Stimulated activated CD4-positive, alpha-beta T cell treated with anti-CD3 and anti-CD28 coated beads, Interleukin-12 subunit alpha, Interleukin-12 subunit beta, amount 100 ng/mL, for 24 hours (primary cell): ENCODE results near the gene TSHZ2.
A peak's percentile ranks its signal among the peaks of the same experiment; 100 is the strongest.

Experiments used
- DNase-seq, 2 experiments: peaks; one replicate each; pipeline ENCODE4 v3.0.0-alpha.2; 2020; ENCODE audit warnings: low read depth in 2 of 2

TSHZ2 gene

GRCh38 chr20:52972190-52972937 is at the start of gene TSHZ2:
Gene TSHZ2, plus strand, starts transcription at chr20:52972358. Its CDS starts 936 bp downstream, at chr20:52973294.
- peak in 1 of 2 experiments; percentile 45 for DNase-seq

GRCh38 chr20:52922436-52922835 is 49.7 kb upstream of the TSHZ2 start:
- DNase-seq: no peak

GRCh38 chr20:52923123-52923937 is 48.8 kb upstream of the TSHZ2 start:
- no peak for DNase-seq

GRCh38 chr20:52924411-52925271 is 47.5 kb upstream of the TSHZ2 start:
- DNase-seq: no peak

GRCh38 chr20:52926505-52926904 is 45.7 kb upstream of the TSHZ2 start:
- DNase-seq: no peak

- no peak for DNase-seq
Observed at GRCh38 chr20:52933867-52934266, 38.3 kb upstream of the TSHZ2 start.

GRCh38 chr20:52936351-52937340 is 35.5 kb upstream of the TSHZ2 start:
- no peak for DNase-seq

GRCh38 chr20:52937591-52938100 is 34.5 kb upstream of the TSHZ2 start:
- DNase-seq: no peak

- no peak for DNase-seq
Observed at GRCh38 chr20:52939141-52939540, 33.0 kb upstream of the TSHZ2 start.

GRCh38 chr20:52941808-52942207 is 30.4 kb upstream of the TSHZ2 start:
- no peak for DNase-seq

GRCh38 chr20:52943185-52943841 is 28.8 kb upstream of the TSHZ2 start:
- DNase-seq: no peak

- no peak for DNase-seq
Observed at GRCh38 chr20:52945268-52945667, 26.9 kb upstream of the TSHZ2 start.

- no peak for DNase-seq
Observed at GRCh38 chr20:52945862-52946522, 26.2 kb upstream of the TSHZ2 start.

GRCh38 chr20:52948491-52948890 is 23.7 kb upstream of the TSHZ2 start:
- DNase-seq: no peak

- no peak for DNase-seq
Observed at GRCh38 chr20:52953020-52953419, 19.1 kb upstream of the TSHZ2 start.

GRCh38 chr20:52954849-52955248 is 17.3 kb upstream of the TSHZ2 start:
- no peak for DNase-seq

- DNase-seq: no peak
Observed at GRCh38 chr20:52958211-52958610, 13.9 kb upstream of the TSHZ2 start.

GRCh38 chr20:52959125-52959524 is 13.0 kb upstream of the TSHZ2 start:
- no peak for DNase-seq

- no peak for DNase-seq
Observed at GRCh38 chr20:52962183-52962582, 10.0 kb upstream of the TSHZ2 start.

- no peak for DNase-seq
Observed at GRCh38 chr20:52963131-52963530, 9.0 kb upstream of the TSHZ2 start.
